Measurements from ENCODE around the gene AK4.

- TF ChIP-seq, protein P1, sequence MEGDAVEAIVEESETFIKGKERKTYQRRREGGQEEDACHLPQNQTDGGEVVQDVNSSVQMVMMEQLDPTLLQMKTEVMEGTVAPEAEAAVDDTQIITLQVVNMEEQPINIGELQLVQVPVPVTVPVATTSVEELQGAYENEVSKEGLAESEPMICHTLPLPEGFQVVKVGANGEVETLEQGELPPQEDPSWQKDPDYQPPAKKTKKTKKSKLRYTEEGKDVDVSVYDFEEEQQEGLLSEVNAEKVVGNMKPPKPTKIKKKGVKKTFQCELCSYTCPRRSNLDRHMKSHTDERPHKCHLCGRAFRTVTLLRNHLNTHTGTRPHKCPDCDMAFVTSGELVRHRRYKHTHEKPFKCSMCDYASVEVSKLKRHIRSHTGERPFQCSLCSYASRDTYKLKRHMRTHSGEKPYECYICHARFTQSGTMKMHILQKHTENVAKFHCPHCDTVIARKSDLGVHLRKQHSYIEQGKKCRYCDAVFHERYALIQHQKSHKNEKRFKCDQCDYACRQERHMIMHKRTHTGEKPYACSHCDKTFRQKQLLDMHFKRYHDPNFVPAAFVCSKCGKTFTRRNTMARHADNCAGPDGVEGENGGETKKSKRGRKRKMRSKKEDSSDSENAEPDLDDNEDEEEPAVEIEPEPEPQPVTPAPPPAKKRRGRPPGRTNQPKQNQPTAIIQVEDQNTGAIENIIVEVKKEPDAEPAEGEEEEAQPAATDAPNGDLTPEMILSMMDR (IDR thresholded peaks at IDR 0.05 in 8 of 11, conservative IDR thresholded peaks at IDR 0.05 in 3 of 11): no peak
- TF ChIP-seq POLR2A (IDR thresholded peaks at IDR 0.05): no peak
Measured at GRCh38 chr1:65211331-65211730, 63.3 kb downstream of the AK4 start.

Data from spleen (tissue), 7 donors.